GM19395 (cell line): ENCODE results near the gene IGHMBP2.
"Not testable (repeated sequence)": the region's sequence is repeated elsewhere in the genome, so short reads cannot be mapped to it uniquely, and the experiment has no call there.

Experiments
- ATAC-seq: cut with Tn5 transposase; IDR thresholded peaks from one replicate; pipeline ENCODE4 v1.9.1; 2021; ENCODE audit warnings: mild to moderate bottlenecking, moderate library complexity; ENCODE audit not compliant: unreplicated experiment

Gene IGHMBP2

GRCh38 chr11:68903288-68904247 is at the start of gene IGHMBP2, which contains the start of gene MRPL21:
IGHMBP2 (plus strand) TSS chr11:68903891; CDS start chr11:68903953, 62 bp downstream.
MRPL21 (minus strand) TSS chr11:68903832; CDS start chr11:68903810, 22 bp downstream.
- peak; percentile 90 for ATAC-seq

- ATAC-seq: no peak
These were observed 49.3 kb upstream of the IGHMBP2 start for GRCh38 chr11:68854273-68854958.

GRCh38 chr11:68855205-68855981 is 48.3 kb upstream of the IGHMBP2 start:
- no peak for ATAC-seq

- not testable (repeated sequence) for ATAC-seq
These were observed 47.2 kb upstream of the IGHMBP2 start for GRCh38 chr11:68856425-68857030.

- ATAC-seq: no peak
These were observed 46.6 kb upstream of the IGHMBP2 start for GRCh38 chr11:68857037-68857586.

GRCh38 chr11:68859123-68859522 is 44.6 kb upstream of the IGHMBP2 start:
- no peak for ATAC-seq

- no peak for ATAC-seq
These were observed 41.3 kb upstream of the IGHMBP2 start for GRCh38 chr11:68862421-68862820.

- no peak for ATAC-seq
These were observed 40.0 kb upstream of the IGHMBP2 start for GRCh38 chr11:68863553-68864265.

- ATAC-seq: no peak
These were observed 38.5 kb upstream of the IGHMBP2 start for GRCh38 chr11:68865241-68865640.

- no peak for ATAC-seq
These were observed 36.6 kb upstream of the IGHMBP2 start for GRCh38 chr11:68867066-68867465.

- no peak for ATAC-seq
These were observed 35.4 kb upstream of the IGHMBP2 start for GRCh38 chr11:68868221-68868835.

- ATAC-seq: no peak
These were observed 33.2 kb upstream of the IGHMBP2 start for GRCh38 chr11:68870470-68870869.

- no peak for ATAC-seq
These were observed 31.3 kb upstream of the IGHMBP2 start for GRCh38 chr11:68872216-68873003.

GRCh38 chr11:68878022-68878421 is 25.7 kb upstream of the IGHMBP2 start:
- ATAC-seq: no peak

- no peak for ATAC-seq
These were observed 22.8 kb upstream of the IGHMBP2 start for GRCh38 chr11:68880851-68881250.

GRCh38 chr11:68881320-68881719 is 22.4 kb upstream of the IGHMBP2 start:
- ATAC-seq: no peak

GRCh38 chr11:68882391-68882790 is 21.3 kb upstream of the IGHMBP2 start:
- ATAC-seq: no peak

- ATAC-seq: not testable (repeated sequence)
These were observed 18.9 kb upstream of the IGHMBP2 start for GRCh38 chr11:68884827-68885226.
